ENCODE results near the gene MED17.

The MED17 gene

GRCh38 chr11:93832780-93833179 lies 48.7 kb downstream of the MED17 start:
- no peaks in the 10 kb centered on the region for H3K36me3 ChIP-seq (ENCODE audit: control insufficient read depth, insufficient read depth, low read length)
- H3K4me2 ChIP-seq (ENCODE audit: low read length), result no peak overlapping the region
- H3K4me1 ChIP-seq (ENCODE audit: control insufficient read depth, low read depth, low read length), result peaks cover 3% of the 10 kb centered on the region
- H2BK120ac ChIP-seq (ENCODE audit: low read depth, low read length), result no peak overlapping the region
- H3K18ac ChIP-seq (ENCODE audit: low read length), result no peak overlapping the region
- H4K5ac ChIP-seq (ENCODE audit: low read length), result no peak overlapping the region
- no peak overlapping the region for H3K4me3 ChIP-seq (ENCODE audit: low read length)
- no CpG with 5 or more reads among the region's 1 CpG for WGBS (ENCODE audit: extremely low coverage, insufficient coverage, low lambda C conversion rate)
- no peak overlapping the region for H2BK5ac ChIP-seq (ENCODE audit: low read length)
- H4K8ac ChIP-seq (ENCODE audit: low read depth, low read length), result no peak overlapping the region
- no peak overlapping the region for H3K4ac ChIP-seq (ENCODE audit: low read depth, low read length)
- H3K23ac ChIP-seq (ENCODE audit: low read length), result no peak overlapping the region
- H3K79me2 ChIP-seq (ENCODE audit: control insufficient read depth, insufficient read depth, low read length), result no peaks in the 10 kb centered on the region
- no peak overlapping the region for H3K9ac ChIP-seq (ENCODE audit: low read length)
- H2AK5ac ChIP-seq (ENCODE audit: low read length), result no peak overlapping the region
- H3K79me1 ChIP-seq (ENCODE audit: low read length), result no peaks in the 10 kb centered on the region
- no peak overlapping the region for H3K56ac ChIP-seq (ENCODE audit: low read length)
- no peak overlapping the region for H3K27ac ChIP-seq (ENCODE audit: low read depth, low read length)
- DNase-seq, result no peak
- no peaks in the 10 kb centered on the region for H3K27me3 ChIP-seq (ENCODE audit: insufficient read depth, low read length, poor library complexity)
- H2BK15ac ChIP-seq (replicated peaks; ENCODE audit: low read depth), result no peak overlapping the region

- no peaks in the 10 kb centered on the region for H3K27me3 ChIP-seq (ENCODE audit: insufficient read depth, low read length, poor library complexity)
- no peaks in the 10 kb centered on the region for H3K36me3 ChIP-seq (ENCODE audit: control insufficient read depth, insufficient read depth, low read length)
- H2AK5ac ChIP-seq (ENCODE audit: low read length), result no peak overlapping the region
- DNase-seq, result no peak
- no peak overlapping the region for H3K4me2 ChIP-seq (ENCODE audit: low read length)
- H4K8ac ChIP-seq (ENCODE audit: low read depth, low read length), result no peak overlapping the region
- H2BK15ac ChIP-seq (replicated peaks; ENCODE audit: low read depth), result no peak overlapping the region
- no peak overlapping the region for H3K23ac ChIP-seq (ENCODE audit: low read length)
- no peaks in the 10 kb centered on the region for H3K79me2 ChIP-seq (ENCODE audit: control insufficient read depth, insufficient read depth, low read length)
- peaks cover 2% of the 10 kb centered on the region for H3K4me1 ChIP-seq (ENCODE audit: control insufficient read depth, low read depth, low read length)
- no peak overlapping the region for H3K4me3 ChIP-seq (ENCODE audit: low read length)
- no peak overlapping the region for H3K9ac ChIP-seq (ENCODE audit: low read length)
- no peak overlapping the region for H2BK120ac ChIP-seq (ENCODE audit: low read depth, low read length)
- no peak overlapping the region for H4K5ac ChIP-seq (ENCODE audit: low read length)
- no peak overlapping the region for H3K27ac ChIP-seq (ENCODE audit: low read depth, low read length)
- H3K56ac ChIP-seq (ENCODE audit: low read length), result no peak overlapping the region
- no peak overlapping the region for H3K4ac ChIP-seq (ENCODE audit: low read depth, low read length)
- no peaks in the 10 kb centered on the region for H3K79me1 ChIP-seq (ENCODE audit: low read length)
- H2BK5ac ChIP-seq (ENCODE audit: low read length), result no peak overlapping the region
- WGBS (ENCODE audit: extremely low coverage, insufficient coverage, low lambda C conversion rate), result no CpG with 5 or more reads among the region's 8 CpGs
- H3K18ac ChIP-seq (ENCODE audit: low read length), result no peak overlapping the region
These were observed 54.9 kb downstream of the MED17 start for GRCh38 chr11:93838967-93839366.

- no peak overlapping the region for H3K56ac ChIP-seq (ENCODE audit: low read length)
- no peak overlapping the region for H2BK15ac ChIP-seq (replicated peaks; ENCODE audit: low read depth)
- H3K4me2 ChIP-seq (ENCODE audit: low read length), result no peak overlapping the region
- H2BK120ac ChIP-seq (ENCODE audit: low read depth, low read length), result no peak overlapping the region
- no peaks in the 10 kb centered on the region for H3K36me3 ChIP-seq (ENCODE audit: control insufficient read depth, insufficient read depth, low read length)
- no peak overlapping the region for H3K4me3 ChIP-seq (ENCODE audit: low read length)
- H3K79me1 ChIP-seq (ENCODE audit: low read length), result no peaks in the 10 kb centered on the region
- H3K4ac ChIP-seq (ENCODE audit: low read depth, low read length), result no peak overlapping the region
- no peak overlapping the region for H3K18ac ChIP-seq (ENCODE audit: low read length)
- no peak overlapping the region for H4K8ac ChIP-seq (ENCODE audit: low read depth, low read length)
- no peak overlapping the region for H2AK5ac ChIP-seq (ENCODE audit: low read length)
- no peaks in the 10 kb centered on the region for H3K27me3 ChIP-seq (ENCODE audit: insufficient read depth, low read length, poor library complexity)
- no peak overlapping the region for H4K5ac ChIP-seq (ENCODE audit: low read length)
- peaks cover 2% of the 10 kb centered on the region for H3K4me1 ChIP-seq (ENCODE audit: control insufficient read depth, low read depth, low read length)
- no peak overlapping the region for H3K9ac ChIP-seq (ENCODE audit: low read length)
- DNase-seq, result no peak
- no peaks in the 10 kb centered on the region for H3K79me2 ChIP-seq (ENCODE audit: control insufficient read depth, insufficient read depth, low read length)
- no peak overlapping the region for H3K27ac ChIP-seq (ENCODE audit: low read depth, low read length)
- no CpG with 5 or more reads among the region's 2 CpGs for WGBS (ENCODE audit: extremely low coverage, insufficient coverage, low lambda C conversion rate)
- H3K23ac ChIP-seq (ENCODE audit: low read length), result no peak overlapping the region
- no peak overlapping the region for H2BK5ac ChIP-seq (ENCODE audit: low read length)
These were observed 56.1 kb downstream of the MED17 start for GRCh38 chr11:93840180-93840579.

GRCh38 chr11:93840981-93841380 lies 56.9 kb downstream of the MED17 start:
- Histone ChIP-seq H3K9ac (ENCODE audit: low read length) (no peak overlapping the region), H3K56ac (ENCODE audit: low read length) (no peak overlapping the region), H2BK5ac (ENCODE audit: low read length) (no peak overlapping the region), H3K27ac (ENCODE audit: low read depth, low read length) (no peak overlapping the region), H3K79me1 (ENCODE audit: low read length) (no peaks in the 10 kb centered on the region), H3K4me3 (ENCODE audit: low read length) (no peak overlapping the region), H3K23ac (ENCODE audit: low read length) (no peak overlapping the region), H2BK15ac (replicated peaks; ENCODE audit: low read depth) (no peak overlapping the region), H3K18ac (ENCODE audit: low read length) (no peak overlapping the region), H3K4me1 (ENCODE audit: control insufficient read depth, low read depth, low read length) (peaks cover 2% of the 10 kb centered on the region), H2AK5ac (ENCODE audit: low read length) (no peak overlapping the region), H3K4me2 (ENCODE audit: low read length) (no peak overlapping the region), H3K36me3 (ENCODE audit: control insufficient read depth, insufficient read depth, low read length) (no peaks in the 10 kb centered on the region), H3K27me3 (ENCODE audit: insufficient read depth, low read length, poor library complexity) (no peaks in the 10 kb centered on the region), H4K5ac (ENCODE audit: low read length) (no peak overlapping the region), H2BK120ac (ENCODE audit: low read depth, low read length) (no peak overlapping the region), H4K8ac (ENCODE audit: low read depth, low read length) (no peak overlapping the region), H3K4ac (ENCODE audit: low read depth, low read length) (no peak overlapping the region), H3K79me2 (ENCODE audit: control insufficient read depth, insufficient read depth, low read length) (no peaks in the 10 kb centered on the region)
- WGBS (ENCODE audit: extremely low coverage, insufficient coverage, low lambda C conversion rate), result no CpG with 5 or more reads among the region's 3 CpGs
- no peak for DNase-seq

GRCh38 chr11:93841446-93841845 lies 57.4 kb downstream of the MED17 start:
- Histone ChIP-seq H3K79me1 (ENCODE audit: low read length) (no peaks in the 10 kb centered on the region), H2AK5ac (ENCODE audit: low read length) (no peak overlapping the region), H3K79me2 (ENCODE audit: control insufficient read depth, insufficient read depth, low read length) (no peaks in the 10 kb centered on the region), H2BK15ac (replicated peaks; ENCODE audit: low read depth) (no peak overlapping the region), H3K4me2 (ENCODE audit: low read length) (no peak overlapping the region), H2BK5ac (ENCODE audit: low read length) (no peak overlapping the region), H4K5ac (ENCODE audit: low read length) (no peak overlapping the region), H3K9ac (ENCODE audit: low read length) (no peak overlapping the region), H3K18ac (ENCODE audit: low read length) (no peak overlapping the region), H3K56ac (ENCODE audit: low read length) (no peak overlapping the region), H3K23ac (ENCODE audit: low read length) (no peak overlapping the region), H3K4me1 (ENCODE audit: control insufficient read depth, low read depth, low read length) (peaks cover 2% of the 10 kb centered on the region), H4K8ac (ENCODE audit: low read depth, low read length) (no peak overlapping the region), H3K27ac (ENCODE audit: low read depth, low read length) (no peak overlapping the region), H3K4me3 (ENCODE audit: low read length) (no peak overlapping the region), H3K27me3 (ENCODE audit: insufficient read depth, low read length, poor library complexity) (no peaks in the 10 kb centered on the region), H3K36me3 (ENCODE audit: control insufficient read depth, insufficient read depth, low read length) (no peaks in the 10 kb centered on the region), H3K4ac (ENCODE audit: low read depth, low read length) (no peak overlapping the region), H2BK120ac (ENCODE audit: low read depth, low read length) (no peak overlapping the region)
- DNase-seq, result no peak
- no CpG with 5 or more reads among the region's 2 CpGs for WGBS (ENCODE audit: extremely low coverage, insufficient coverage, low lambda C conversion rate)

GRCh38 chr11:93842034-93842433 lies 58.0 kb downstream of the MED17 start:
- Histone ChIP-seq H3K36me3 (ENCODE audit: control insufficient read depth, insufficient read depth, low read length) (no peaks in the 10 kb centered on the region), H3K4me2 (ENCODE audit: low read length) (no peak overlapping the region), H4K8ac (ENCODE audit: low read depth, low read length) (no peak overlapping the region), H2BK120ac (ENCODE audit: low read depth, low read length) (no peak overlapping the region), H3K79me1 (ENCODE audit: low read length) (no peaks in the 10 kb centered on the region), H3K9ac (ENCODE audit: low read length) (no peak overlapping the region), H3K79me2 (ENCODE audit: control insufficient read depth, insufficient read depth, low read length) (no peaks in the 10 kb centered on the region), H2BK15ac (replicated peaks; ENCODE audit: low read depth) (no peak overlapping the region), H4K5ac (ENCODE audit: low read length) (no peak overlapping the region), H3K18ac (ENCODE audit: low read length) (no peak overlapping the region), H3K23ac (ENCODE audit: low read length) (no peak overlapping the region), H3K4me3 (ENCODE audit: low read length) (no peak overlapping the region), H3K4me1 (ENCODE audit: control insufficient read depth, low read depth, low read length) (peaks cover 2% of the 10 kb centered on the region), H2BK5ac (ENCODE audit: low read length) (no peak overlapping the region), H3K27me3 (ENCODE audit: insufficient read depth, low read length, poor library complexity) (no peaks in the 10 kb centered on the region), H2AK5ac (ENCODE audit: low read length) (no peak overlapping the region), H3K27ac (ENCODE audit: low read depth, low read length) (no peak overlapping the region), H3K56ac (ENCODE audit: low read length) (no peak overlapping the region), H3K4ac (ENCODE audit: low read depth, low read length) (no peak overlapping the region)
- WGBS (ENCODE audit: extremely low coverage, insufficient coverage, low lambda C conversion rate), result no CpG with 5 or more reads among the region's 4 CpGs
- no peak for DNase-seq

Measured in mesendoderm (in vitro differentiated cells).